Measurements from ENCODE around the gene ZNF750.

ZNF750 gene

GRCh38 chr17:82832881-82833475, 6.8 kb downstream of the ZNF750 start:
- DNase-seq: no peak

DNA sequence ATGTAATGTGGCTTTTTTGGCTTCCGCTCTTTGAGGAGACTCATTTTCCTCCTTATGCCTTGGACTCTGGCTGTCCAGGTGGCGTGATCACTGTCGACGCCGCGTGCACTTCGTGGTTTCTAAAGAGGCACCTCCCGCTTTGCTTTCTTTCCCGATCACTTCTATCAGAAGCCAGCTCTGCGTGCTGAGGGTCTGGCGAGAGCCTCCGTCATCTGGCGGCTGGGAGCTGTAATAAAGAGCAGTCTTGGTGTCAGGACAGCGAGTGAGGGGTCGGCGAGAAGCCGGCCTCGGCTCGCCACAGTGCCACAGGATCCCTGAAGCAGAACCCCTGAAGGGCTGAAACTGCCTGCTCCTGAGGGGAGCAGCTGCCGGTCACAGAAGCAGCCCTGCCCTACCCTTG, 7.4 kb downstream of the ZNF750 start:
- no peak for DNase-seq

GRCh38 chr17:82831818-82832200, 8.0 kb downstream of the ZNF750 start:
- no peak for DNase-seq

GRCh38 chr17:82831041-82831817, 8.6 kb downstream of the ZNF750 start:
- DNase-seq: no peak

DNA sequence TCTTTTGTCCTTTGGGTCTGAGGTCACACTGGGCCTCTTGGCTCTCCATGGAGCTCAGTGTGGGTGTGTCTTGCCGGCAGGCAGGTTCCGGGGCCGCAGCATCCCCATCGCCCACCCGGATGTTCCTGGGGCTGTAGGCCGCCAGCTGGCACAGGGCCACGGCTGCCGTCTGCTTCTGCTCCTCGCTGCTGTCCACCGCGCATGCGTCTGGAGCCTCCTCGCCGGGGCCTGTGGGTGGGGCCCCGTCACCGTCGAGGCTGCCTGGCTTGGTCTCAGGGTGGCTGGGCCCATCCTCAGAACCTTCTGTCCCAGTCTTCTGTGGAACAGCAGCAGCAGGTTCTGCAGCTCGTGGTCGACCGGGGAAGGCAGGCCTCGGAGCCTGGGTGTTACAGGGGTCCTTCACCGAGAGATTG, 9.6 kb downstream of the ZNF750 start:
- no peak for DNase-seq

DNA sequence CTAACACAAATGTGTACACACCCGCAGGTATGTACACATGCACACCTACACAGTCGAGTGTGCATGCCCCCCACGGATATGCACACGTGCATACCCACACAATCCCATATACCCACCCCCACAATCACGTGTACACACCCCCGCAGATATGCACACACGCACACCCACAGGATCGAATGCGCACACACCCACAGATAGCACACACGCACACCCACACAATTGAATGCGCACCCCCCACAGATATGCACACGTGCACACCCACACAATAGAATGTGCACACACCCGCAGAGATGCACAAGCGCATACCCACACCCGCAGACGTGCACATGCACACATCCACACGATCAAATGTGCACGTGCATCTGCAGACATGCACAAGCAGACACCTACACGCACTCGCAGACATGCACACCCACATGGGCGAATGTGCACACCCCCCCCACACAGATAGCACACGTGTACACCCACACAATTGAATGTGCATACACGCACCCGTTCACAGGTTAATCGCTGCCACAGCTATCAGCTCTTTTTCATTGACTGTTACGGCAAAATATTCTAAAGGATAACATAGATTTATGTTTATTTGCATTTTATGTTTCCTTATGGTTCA, 10.8 kb downstream of the ZNF750 start:
- DNase-seq: no peak

GRCh38 chr17:82826956-82827355, 12.9 kb downstream of the ZNF750 start:
- DNase-seq: no peak

DNA sequence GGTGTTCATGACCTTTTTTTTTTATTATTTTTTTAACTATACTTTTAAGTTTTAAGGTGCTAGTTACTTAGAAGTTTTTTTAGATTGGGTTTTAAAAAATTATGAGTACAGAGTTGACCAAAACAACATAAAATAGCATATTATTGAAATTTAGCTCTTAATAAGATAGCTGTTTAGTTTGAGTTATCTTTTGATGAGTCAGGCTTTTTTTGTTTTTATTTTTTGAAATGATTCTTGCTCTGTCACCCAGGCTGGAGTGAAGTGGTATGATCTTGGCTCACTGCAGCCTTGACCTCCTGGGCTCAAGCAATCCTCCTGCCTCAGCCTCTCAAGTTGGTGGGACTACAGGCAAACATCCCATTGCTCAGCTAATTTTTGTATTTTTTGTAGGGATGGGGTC, 13.6 kb downstream of the ZNF750 start:
- DNase-seq: no peak

GRCh38 chr17:82825540-82826124, 14.2 kb downstream of the ZNF750 start:
- DNase-seq: no peak

DNA sequence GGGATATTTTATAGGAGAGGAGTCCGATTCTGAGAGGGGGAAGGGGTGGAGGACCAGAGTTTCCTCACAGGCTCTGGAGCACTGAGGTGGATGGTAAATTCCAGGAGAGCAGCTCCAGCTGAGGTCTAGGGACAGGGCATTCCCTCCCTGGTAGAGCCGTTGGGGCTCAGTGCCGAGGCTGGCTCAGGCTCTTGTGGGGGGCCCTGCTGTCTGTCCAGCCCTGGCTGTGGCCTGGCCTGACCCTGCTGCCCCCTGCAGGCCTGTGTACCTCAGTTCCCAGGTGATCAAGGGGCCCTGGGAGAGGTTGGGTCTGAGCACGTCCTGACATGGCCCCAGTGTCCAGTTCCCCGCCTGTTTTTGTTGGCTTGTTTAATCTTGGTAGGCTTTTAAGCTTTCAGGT, 16.8 kb downstream of the ZNF750 start:
- DNase-seq: no peak

DNA sequence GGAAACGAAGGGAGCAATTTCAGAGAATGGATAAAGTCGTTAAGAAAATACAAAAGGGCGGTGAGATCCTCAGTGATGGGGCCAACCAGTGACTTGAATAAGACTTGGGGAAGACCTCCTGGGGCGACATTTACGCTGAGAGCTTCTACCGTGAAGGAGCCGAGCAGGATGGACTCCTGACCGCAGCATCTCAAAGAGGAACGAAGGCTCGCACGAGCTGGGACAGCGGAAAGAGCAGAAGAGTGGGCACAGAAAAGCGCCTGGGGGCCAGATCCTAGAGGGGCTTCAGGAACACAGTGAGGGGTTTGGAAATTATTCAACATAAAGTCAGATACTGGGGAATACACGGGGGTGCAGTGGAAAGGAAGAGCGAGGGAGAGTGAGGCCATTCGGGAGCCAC, 17.5 kb downstream of the ZNF750 start:
- no peak for DNase-seq

- DNase-seq: no peak
Measured at GRCh38 chr17:82821554-82821953, 18.3 kb downstream of the ZNF750 start.

DNA sequence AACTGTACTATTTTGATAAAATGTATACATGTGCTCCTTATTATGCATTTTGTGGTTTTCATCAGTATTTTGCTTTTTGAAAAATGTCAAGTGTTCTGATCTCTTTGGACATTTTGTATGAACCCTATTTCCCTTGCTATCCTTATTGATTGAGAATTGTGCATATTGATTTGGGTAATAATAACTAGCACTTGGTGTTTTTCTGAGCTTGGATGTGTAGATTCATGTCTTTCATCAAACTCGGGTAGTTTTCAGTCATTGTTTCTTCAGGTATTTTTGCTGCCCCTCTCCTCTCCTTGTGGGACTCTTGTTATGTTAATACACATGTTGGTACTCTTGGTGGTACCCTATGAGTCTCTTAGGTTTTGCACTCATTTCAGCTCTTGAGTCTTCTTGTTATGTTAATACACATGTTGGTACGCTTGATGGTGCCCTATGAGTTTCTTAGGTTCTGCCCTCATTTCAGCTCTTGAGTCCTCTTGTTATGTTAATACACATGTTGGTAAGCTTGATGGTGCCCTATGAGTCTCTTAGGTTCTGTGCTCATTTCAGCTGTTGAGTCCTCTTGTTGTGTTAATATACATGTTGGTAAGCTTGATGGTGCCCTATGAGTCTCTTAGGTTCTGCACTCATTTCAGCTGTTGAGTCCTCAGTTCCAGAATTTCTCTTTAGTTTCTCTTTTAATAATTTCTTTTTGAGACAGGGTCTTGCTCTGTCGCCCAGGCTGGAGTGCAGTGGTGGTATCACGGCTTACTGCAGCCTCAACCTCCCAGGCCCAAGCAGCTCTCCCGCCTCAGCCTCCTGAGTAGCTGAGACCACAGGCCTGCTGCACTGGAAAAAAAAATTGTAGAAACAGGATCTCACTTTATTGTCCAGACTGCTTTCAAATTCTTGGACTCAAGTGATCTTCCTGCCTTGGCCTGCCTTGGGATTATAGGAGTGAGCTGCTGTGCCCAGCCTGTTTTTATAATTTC, 19.3 kb downstream of the ZNF750 start:
- no peak for DNase-seq

DNA sequence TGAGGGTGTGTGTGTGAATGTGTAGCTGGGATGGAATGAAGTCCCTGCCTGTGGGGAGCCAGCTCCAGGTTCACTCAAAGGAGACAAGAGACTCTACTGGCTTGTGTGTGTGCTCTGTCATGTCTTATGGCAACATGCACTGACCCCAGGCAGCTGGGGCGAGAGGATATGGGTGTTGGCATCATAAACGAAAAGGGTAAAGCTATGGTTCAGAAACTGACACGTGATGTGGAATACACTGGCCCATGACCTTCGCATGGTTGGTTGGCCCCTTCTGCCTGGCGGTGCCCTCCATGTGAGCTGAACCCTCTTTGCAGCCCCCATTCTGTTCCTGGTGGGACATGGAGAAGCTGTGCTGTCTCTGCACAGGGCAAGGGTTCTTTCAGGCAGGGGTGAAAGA, 21.9 kb downstream of the ZNF750 start:
- no peak for DNase-seq

GRCh38 chr17:82816358-82816757, 23.5 kb downstream of the ZNF750 start:
- no peak for DNase-seq

DNA sequence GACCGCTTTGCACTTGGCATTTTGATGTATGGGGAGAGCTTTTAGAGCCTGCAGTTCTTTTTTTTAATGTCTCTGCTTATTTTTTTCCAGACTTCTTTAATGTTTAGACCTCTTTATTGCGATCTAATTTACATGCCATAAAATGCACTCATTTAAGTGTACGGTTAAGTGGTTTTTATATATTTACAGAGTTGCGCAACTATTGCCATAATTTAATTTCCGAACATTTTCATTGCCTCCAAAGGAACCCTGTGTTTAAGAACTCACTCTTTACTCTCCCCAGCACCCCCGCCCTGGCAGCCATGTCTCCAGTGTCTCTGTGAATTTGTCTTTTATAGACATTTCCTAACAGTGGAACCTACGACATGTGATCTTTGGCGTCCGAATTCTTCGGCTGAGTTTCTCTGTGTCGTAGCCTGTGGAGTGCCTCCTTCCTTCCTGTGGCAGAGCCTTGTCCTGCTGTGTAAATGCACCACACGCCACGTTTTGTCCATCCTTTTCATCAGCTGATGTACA, 24.0 kb downstream of the ZNF750 start:
- no peak for DNase-seq

- DNase-seq: no peak
Measured at GRCh38 chr17:82815354-82815753, 24.5 kb downstream of the ZNF750 start.

GRCh38 chr17:82814834-82815233, 25.0 kb downstream of the ZNF750 start:
- no peak for DNase-seq

DNA sequence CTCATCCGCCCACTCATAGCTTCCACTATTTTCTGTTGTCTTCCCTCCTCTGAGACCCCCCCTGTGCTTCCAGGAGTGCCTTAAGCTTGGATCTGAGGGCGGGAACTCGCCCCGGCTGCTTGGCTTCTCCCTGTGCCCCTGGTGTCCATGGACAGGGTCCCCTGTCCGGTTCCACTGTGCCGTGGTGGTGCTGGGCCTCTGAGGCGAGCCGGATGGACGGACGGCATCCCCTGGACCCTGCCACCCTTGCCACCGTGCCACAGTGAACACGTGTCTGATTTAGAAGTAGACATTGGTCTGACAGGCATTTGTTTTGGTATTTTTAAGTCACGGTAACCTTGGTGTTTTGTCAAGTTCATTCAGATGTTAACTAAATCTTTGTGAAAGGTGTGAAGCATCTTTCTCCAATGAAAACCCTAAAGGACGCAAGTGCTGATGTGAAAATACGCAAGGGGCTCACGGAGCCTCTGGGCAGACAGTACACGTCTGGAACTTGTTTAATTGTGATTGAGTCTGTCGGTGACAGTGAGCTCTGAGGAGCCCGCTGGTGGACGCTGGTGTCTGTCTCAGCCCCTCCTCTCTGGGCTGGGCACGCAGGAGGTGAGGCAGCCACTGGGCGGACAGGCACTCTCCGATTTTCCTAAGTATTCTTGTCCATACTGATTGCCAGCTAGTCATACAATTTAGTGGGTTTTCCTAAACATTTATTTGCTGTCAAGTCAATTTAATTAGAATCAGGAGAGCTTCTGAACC, 26.3 kb downstream of the ZNF750 start:
- DNase-seq: no peak

- no peak for DNase-seq
Measured at GRCh38 chr17:82812601-82813000, 27.2 kb downstream of the ZNF750 start.

DNA sequence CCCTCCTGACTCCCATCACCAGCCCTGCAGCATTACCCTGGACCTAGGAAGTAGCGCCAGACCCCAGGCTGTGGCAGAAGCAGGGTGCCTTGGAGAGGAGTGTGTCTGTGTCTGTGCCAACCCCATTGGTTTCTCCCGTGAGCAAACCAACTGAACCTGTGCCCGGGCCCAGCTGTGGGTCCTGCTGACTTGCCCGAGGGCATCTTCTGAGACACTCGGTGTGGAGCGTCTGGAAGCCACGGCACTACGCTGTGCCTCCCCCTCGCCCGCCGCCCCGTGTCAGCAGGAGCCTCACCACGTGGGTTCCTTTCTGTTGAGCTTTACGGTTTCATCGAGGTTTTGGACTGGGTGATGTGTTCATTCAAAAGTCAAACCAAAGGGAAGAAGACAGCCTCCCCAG, 27.8 kb downstream of the ZNF750 start:
- no peak for DNase-seq
